T-helper 1 cell treated with Interleukin-12 subunit alpha and Interleukin-12 subunit beta and Interleukin-4 antibody, amounts not matched to agents 30 μg/mL and 1 μg/mL, for 36 hours (primary cell): ENCODE results near the gene CCS.
"Not testable (repeated sequence)": the region's sequence is repeated elsewhere in the genome, so short reads cannot be mapped to it uniquely, and the experiment has no call there.

Source experiments
- H3K27ac Mint-ChIP-seq: one replicate; pipeline ENCODE4 v1.8.0; 2021; ENCODE audit warnings: mild to moderate bottlenecking, mixed read lengths
- H3K27me3 Mint-ChIP-seq: one replicate; pipeline ENCODE4 v1.8.0; 2021; ENCODE audit warnings: low read depth, mixed read lengths
- H3K36me3 Mint-ChIP-seq: one replicate; pipeline ENCODE4 v1.8.0; 2021; ENCODE audit warnings: low read depth, mixed read lengths
- H3K4me1 Mint-ChIP-seq: one replicate; pipeline ENCODE4 v1.8.0; 2021; ENCODE audit warnings: low read depth, mixed read lengths
- H3K4me3 Mint-ChIP-seq: one replicate; pipeline ENCODE4 v1.8.0; 2021; ENCODE audit warnings: mild to moderate bottlenecking, moderate library complexity, mixed read lengths
- H3K9me3 Mint-ChIP-seq: one replicate; pipeline ENCODE4 v1.8.0; 2021; ENCODE audit warnings: mixed read lengths

Gene CCS

GRCh38 chr11:66592457-66593302 lies at the start of gene CCS, which contains the start of gene CCDC87:
Gene CCS (plus strand): TSS chr11:66593185. CDS start chr11:66593262, 77 bp downstream.
Gene CCDC87 (minus strand): TSS chr11:66593063. CDS start chr11:66593015, 48 bp downstream.
- Mint-ChIP-seq H3K4me3 (peak within 1 kb of the TSS; percentile 100), H3K36me3 (peaks cover 2% of the 10 kb centered on the region), H3K27ac (peak within 1 kb of the TSS; percentile 98), H3K4me1 (peaks cover 18% of the 10 kb centered on the region), H3K9me3 (no peaks in the 10 kb centered on the region), H3K27me3 (no peaks in the 10 kb centered on the region)

GRCh38 chr11:66543263-66544107 lies 49.5 kb upstream of the CCS start:
- no peaks in the 10 kb centered on the region for H3K9me3 Mint-ChIP-seq
- H3K27me3 Mint-ChIP-seq, result peaks cover 2% of the 10 kb centered on the region
- H3K36me3 Mint-ChIP-seq, result peaks cover 15% of the 10 kb centered on the region
- H3K4me3 Mint-ChIP-seq, result peak overlapping the region; percentile 73
- peak overlapping the region; percentile 73 for H3K27ac Mint-ChIP-seq
- H3K4me1 Mint-ChIP-seq, result peaks cover 22% of the 10 kb centered on the region

GRCh38 chr11:66544952-66545351 lies 48.0 kb upstream of the CCS start:
- not testable (repeated sequence) for H3K36me3 Mint-ChIP-seq, H3K9me3 Mint-ChIP-seq
- Mint-ChIP-seq H3K27ac (peak overlapping the region; percentile 67), H3K4me3 (peak overlapping the region; percentile 90), H3K4me1 (peaks cover 22% of the 10 kb centered on the region), H3K27me3 (peaks cover 10% of the 10 kb centered on the region)

GRCh38 chr11:66545701-66546367 lies 47.2 kb upstream of the CCS start, which contains the start of gene ZDHHC24:
Gene ZDHHC24 (minus strand): TSS chr11:66546048. CDS start chr11:66546003, 45 bp downstream.
- peak within 1 kb of the TSS; percentile 67 for H3K27ac Mint-ChIP-seq
- peaks cover 22% of the 10 kb centered on the region for H3K4me1 Mint-ChIP-seq
- peaks cover 10% of the 10 kb centered on the region for H3K27me3 Mint-ChIP-seq
- no peaks in the 10 kb centered on the region for H3K9me3 Mint-ChIP-seq
- H3K4me3 Mint-ChIP-seq, result peak within 1 kb of the TSS; percentile 90
- H3K36me3 Mint-ChIP-seq, result peaks cover 10% of the 10 kb centered on the region

- H3K4me1 Mint-ChIP-seq, result peaks cover 22% of the 10 kb centered on the region
- peaks cover 10% of the 10 kb centered on the region for H3K36me3 Mint-ChIP-seq
- peaks cover 10% of the 10 kb centered on the region for H3K27me3 Mint-ChIP-seq
- H3K9me3 Mint-ChIP-seq, result no peaks in the 10 kb centered on the region
- peak within 1 kb of the TSS; percentile 83 for H3K4me3 Mint-ChIP-seq
- peak within 1 kb of the TSS; percentile 58 for H3K27ac Mint-ChIP-seq
Observed at GRCh38 chr11:66546368-66546965, 46.5 kb upstream of the CCS start, which contains the start of gene ACTN3. Gene ACTN3 (plus strand): TSS chr11:66546903. CDS start chr11:66546938, 35 bp downstream.

GRCh38 chr11:66546966-66547661 lies 45.9 kb upstream of the CCS start:
- peaks cover 10% of the 10 kb centered on the region for H3K27me3 Mint-ChIP-seq
- peaks cover 9% of the 10 kb centered on the region for H3K36me3 Mint-ChIP-seq
- H3K27ac Mint-ChIP-seq, result no peak overlapping the region
- peak overlapping the region; percentile 83 for H3K4me3 Mint-ChIP-seq
- no peaks in the 10 kb centered on the region for H3K9me3 Mint-ChIP-seq
- peaks cover 21% of the 10 kb centered on the region for H3K4me1 Mint-ChIP-seq

GRCh38 chr11:66547662-66548009 lies 45.3 kb upstream of the CCS start:
- H3K27me3 Mint-ChIP-seq, result peaks cover 10% of the 10 kb centered on the region
- H3K9me3 Mint-ChIP-seq, result no peaks in the 10 kb centered on the region
- peaks cover 16% of the 10 kb centered on the region for H3K4me1 Mint-ChIP-seq
- H3K4me3 Mint-ChIP-seq, result no peak overlapping the region
- H3K27ac Mint-ChIP-seq, result no peak overlapping the region
- peaks cover 4% of the 10 kb centered on the region for H3K36me3 Mint-ChIP-seq

GRCh38 chr11:66548041-66548440 lies 44.9 kb upstream of the CCS start:
- H3K9me3 Mint-ChIP-seq, result no peaks in the 10 kb centered on the region
- no peak overlapping the region for H3K4me3 Mint-ChIP-seq
- peaks cover 16% of the 10 kb centered on the region for H3K4me1 Mint-ChIP-seq
- peaks cover 4% of the 10 kb centered on the region for H3K36me3 Mint-ChIP-seq
- peaks cover 10% of the 10 kb centered on the region for H3K27me3 Mint-ChIP-seq
- no peak overlapping the region for H3K27ac Mint-ChIP-seq

GRCh38 chr11:66548774-66549630 lies 44.0 kb upstream of the CCS start:
- Mint-ChIP-seq H3K4me3 (peak overlapping the region; percentile 3), H3K27me3 (peaks cover 10% of the 10 kb centered on the region), H3K27ac (no peak overlapping the region)

GRCh38 chr11:66549696-66550095 lies 43.3 kb upstream of the CCS start:
- Mint-ChIP-seq H3K4me3 (no peak overlapping the region), H3K4me1 (peaks cover 3% of the 10 kb centered on the region), H3K27ac (no peak overlapping the region), H3K27me3 (peaks cover 10% of the 10 kb centered on the region), H3K9me3 (no peaks in the 10 kb centered on the region), H3K36me3 (no peaks in the 10 kb centered on the region)

More at GRCh38 chr11:66548774-66549630, 44.0 kb upstream of the CCS start:
- Mint-ChIP-seq H3K9me3 (no peaks in the 10 kb centered on the region), H3K4me1 (peaks cover 8% of the 10 kb centered on the region), H3K36me3 (peaks cover 4% of the 10 kb centered on the region)

GRCh38 chr11:66550887-66551286 lies 42.1 kb upstream of the CCS start:
- Mint-ChIP-seq H3K4me1 (no peaks in the 10 kb centered on the region), H3K4me3 (no peak overlapping the region), H3K36me3 (no peaks in the 10 kb centered on the region), H3K9me3 (no peaks in the 10 kb centered on the region), H3K27ac (no peak overlapping the region), H3K27me3 (peaks cover 10% of the 10 kb centered on the region)

- Mint-ChIP-seq H3K9me3 (no peaks in the 10 kb centered on the region), H3K36me3 (no peaks in the 10 kb centered on the region), H3K4me1 (no peaks in the 10 kb centered on the region), H3K27ac (no peak overlapping the region), H3K4me3 (no peak overlapping the region), H3K27me3 (peaks cover 8% of the 10 kb centered on the region)
Observed at GRCh38 chr11:66554602-66555001, 38.4 kb upstream of the CCS start.

GRCh38 chr11:66555416-66555815 lies 37.6 kb upstream of the CCS start:
- H3K27me3 Mint-ChIP-seq, result peaks cover 8% of the 10 kb centered on the region

More at GRCh38 chr11:66555416-66555815, 37.6 kb upstream of the CCS start:
- Mint-ChIP-seq H3K4me1 (no peaks in the 10 kb centered on the region), H3K4me3 (no peak overlapping the region), H3K36me3 (no peaks in the 10 kb centered on the region), H3K27ac (no peak overlapping the region), H3K9me3 (no peaks in the 10 kb centered on the region)
